Heart left ventricle (tissue), 16 donors: Measurements from ENCODE around the gene AXIN1. TPM values are rescaled to one million over a fixed set of nuclear protein-coding genes. Genes with fewer than 3 reads are reported as not detected.
"Not testable (repeated sequence)": the region's sequence is repeated elsewhere in the genome, so short reads cannot be mapped to it uniquely, and the experiment has no call there.

Experiments used
- ATAC-seq, 4 donors: fragments of 200-7000 bp; cut with Tn5 transposase; one replicate each; pipeline ENCODE4 v1.9.1; 2020 to 2022; ENCODE audit warnings: moderate library complexity in 4 of 4, mild to moderate bottlenecking in 3 of 4, moderate number of reproducible peaks in 1 of 4
- DNase-seq, 5 donors: peaks; one replicate each; pipeline ENCODE4 v3.0.0-alpha.2; 2020
- H3K27ac ChIP-seq, 12 donors: fragments of 200-600 bp; sonication (generic) in 4 of 12; one replicate each; pipeline versions ENCODE4 v1.5.0 to v1.8.0; 2016 to 2022; ENCODE audit warnings: mild to moderate bottlenecking in 2 of 12
- H3K27me3 ChIP-seq, 9 donors: fragments of 200-600 bp; sonication (generic) in 2 of 9; one replicate each; pipeline versions ENCODE4 v1.5.1 to v1.8.0; 2016 to 2022; ENCODE audit warnings: mild to moderate bottlenecking in 3 of 9
- H3K36me3 ChIP-seq, 9 donors: fragments of 200-600 bp; sonication (generic) in 2 of 9; one replicate each; pipeline versions ENCODE4 v1.5.0 to v1.8.0; 2018 to 2022; ENCODE audit warnings: mild to moderate bottlenecking in 2 of 9
- H3K4me1 ChIP-seq, 12 donors: fragments of 200-600 bp; sonication (generic) in 4 of 12; one replicate each; pipeline versions ENCODE4 v1.5.0 to v1.8.0; 2016 to 2022; ENCODE audit warnings: mild to moderate bottlenecking in 3 of 12
- H3K4me3 ChIP-seq, 12 donors: fragments of 200-600 bp; sonication (generic) in 4 of 12; one replicate each; pipeline versions ENCODE4 v1.5.0 to v1.8.0; 2017 to 2022; ENCODE audit warnings: mild to moderate bottlenecking in 9 of 12, moderate library complexity in 4 of 12
- H3K9me3 ChIP-seq, 12 donors: fragments of 200-600 bp; sonication (generic) in 4 of 12; one replicate each; pipeline versions ENCODE4 v1.5.0 to v1.8.0; 2016 to 2022; ENCODE audit warnings: mild to moderate bottlenecking in 1 of 12
- POLR2A ChIP-seq, 2 donors: fragments of 450-650 bp; IDR thresholded peaks; one replicate each; pipeline ENCODE4 v1.6.1; 2017; ENCODE audit warnings: antibody characterized with exemption in 2 of 2, mild to moderate bottlenecking in 2 of 2, moderate library complexity in 2 of 2
- WGBS, 4 donors: extraction: QIAGEN DNeasy Blood & Tissue Kit in 2 of 4; methylation state at CpG; one replicate each; pipeline versions ENCODE4 v1.1.5 to v1.1.7; 2013 to 2018; 5-methylcytosine and 5-hydroxymethylcytosine counted together
- intact Hi-C, 10 donors: fragments of 100-400 bp; cut with DNase I; formaldehyde crosslinking; loops; one replicate each; pipeline versions ENCODE4 v1.11.1 to v1.14.2; 2022
- polyA plus RNA-seq, 2 donors: library from polyadenylated mRNA; stranded (reverse); fragments of 200-250 nt; gene quantifications; one replicate each; pipeline ENCODE4 v1.2.3, GENCODE V29; 2013
- total RNA-seq, 9 donors: library from RNA; depleted of rRNA in 2 of 9; stranded (reverse); fragments of >200 nt in 2 of 9; fragmentation: NEBNext Ultra II Directional in 3 of 9; extraction: Animal tissue kit (Norgen Biotek cat#: 25700) in 3 of 9; gene quantifications; one replicate each; pipeline versions ENCODE4 v1.1.0 to v1.2.4, GENCODE V29; 2016 to 2023
- TF ChIP-seq, protein P1 (sequence below), 12 donors: fragments of 200-600 bp; sonication (generic) in 4 of 12; IDR thresholded peaks; one replicate each; pipeline versions ENCODE4 v1.5.0 to v1.8.0; 2018 to 2022; ENCODE audit warnings: antibody characterized with exemption in 12 of 12, mild to moderate bottlenecking in 5 of 12
- donor health status: ischemic (EF 13 %, LVEDD 7.1; RV severe dilation, severe dysfunction).
- donor health status: healthy with polysubstance abuse.
- donor health status: DM: no; HTN: yes; CAD: no.
- donor health status: DM: no; HTN: no; CAD: no.
- donor health status: ischemic (EF 25% LVEDD 6.9; RV normal size, moderate dysfunction).
- donor health status: ischemic (EF 25% LVEDD 5.7; RV mildly dilated, moderate dysfunction).
- donor health status: healthy.
- donor health status: DM: yes; HTN: yes; CAD: no.
- donor health status: ischemic (EF 35%, LVEDD 5.7; RV mildly dilated, moderate dysfunction).
- donor health status: nonischemic (EF 11% LVEDD 7.7; RV severe dilation, severe dysfunction).
- donor health status: DM: yes; HTN: yes; CAD: no.
- donor health status: PGD.
- donor health status: ischemic (EF 29% LVEDD 5.4; RV normal size, mild dysfunction).
- donor health status: nonischemic (EF 23%, LVEDD 6.1; RV moderate dilation, normal function).

AXIN1 gene
- total and polyA plus RNA-seq, 11 donors, result 6.8 to 32.0 (median 11.6) TPM

GRCh38 chr16:353404-354290 is 1.1 kb upstream of the AXIN1 start:
- DNase-seq, result peak in 1 of 5 donors; percentile 70
- no peaks in the 10 kb centered on the region for H3K9me3 ChIP-seq
- ATAC-seq, result peak in 1 of 4 donors; percentile 4
- H3K4me3 ChIP-seq, result peak overlapping the region; percentile 6 to 84 (median 53)
- no peaks in the 10 kb centered on the region for H3K27me3 ChIP-seq
- 64 to 92% (median 69%) methylated on average over 16 to 25 of the region's 25 CpGs for WGBS, 4 donors
- no peak for TF ChIP-seq POLR2A (IDR thresholded peaks at IDR 0.05)
- TF ChIP-seq, protein P1, sequence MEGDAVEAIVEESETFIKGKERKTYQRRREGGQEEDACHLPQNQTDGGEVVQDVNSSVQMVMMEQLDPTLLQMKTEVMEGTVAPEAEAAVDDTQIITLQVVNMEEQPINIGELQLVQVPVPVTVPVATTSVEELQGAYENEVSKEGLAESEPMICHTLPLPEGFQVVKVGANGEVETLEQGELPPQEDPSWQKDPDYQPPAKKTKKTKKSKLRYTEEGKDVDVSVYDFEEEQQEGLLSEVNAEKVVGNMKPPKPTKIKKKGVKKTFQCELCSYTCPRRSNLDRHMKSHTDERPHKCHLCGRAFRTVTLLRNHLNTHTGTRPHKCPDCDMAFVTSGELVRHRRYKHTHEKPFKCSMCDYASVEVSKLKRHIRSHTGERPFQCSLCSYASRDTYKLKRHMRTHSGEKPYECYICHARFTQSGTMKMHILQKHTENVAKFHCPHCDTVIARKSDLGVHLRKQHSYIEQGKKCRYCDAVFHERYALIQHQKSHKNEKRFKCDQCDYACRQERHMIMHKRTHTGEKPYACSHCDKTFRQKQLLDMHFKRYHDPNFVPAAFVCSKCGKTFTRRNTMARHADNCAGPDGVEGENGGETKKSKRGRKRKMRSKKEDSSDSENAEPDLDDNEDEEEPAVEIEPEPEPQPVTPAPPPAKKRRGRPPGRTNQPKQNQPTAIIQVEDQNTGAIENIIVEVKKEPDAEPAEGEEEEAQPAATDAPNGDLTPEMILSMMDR (IDR thresholded peaks at IDR 0.05), result no peak
- H3K36me3 ChIP-seq, result peaks cover 0 to 8% (median 0%) of the 10 kb centered on the region in 9 donors
- H3K27ac ChIP-seq, result peak overlapping the region in 11 of 12 donors; percentile 23 to 86 (median 56)
- intact Hi-C loops, result loop anchor here in 9 of 10 donors (2.0 to 10.0 kb wide), 5 partner anchors 116 to 129 kb away; partner anchors contain the start of genes LUC7L (in 4 of the 9) and FAM234A (in 3 of the 9)
- H3K4me1 ChIP-seq, result peaks cover 0 to 25% (median 9%) of the 10 kb centered on the region in 12 donors

GRCh38 chr16:351804-352520 is 561 bp downstream of the AXIN1 start:
- 0 to 1% (median 0%) methylated on average over 22 to 95 of the region's 95 CpGs for WGBS, 4 donors
- H3K27ac ChIP-seq, result peak overlapping the region in 11 of 12 donors; percentile 22 to 74 (median 57)
- no peaks in the 10 kb centered on the region for H3K9me3 ChIP-seq
- H3K4me1 ChIP-seq, result peaks cover 0 to 36% (median 9%) of the 10 kb centered on the region in 12 donors
- H3K4me3 ChIP-seq, result peak overlapping the region; percentile 42 to 84 (median 70)
- intact Hi-C loops, result loop anchor here in 9 of 10 donors (2.0 to 10.0 kb wide), 5 partner anchors 115 to 127 kb away; partner anchors contain the start of genes LUC7L (in 4 of the 9) and FAM234A (in 3 of the 9)
- DNase-seq, result peak in 2 of 5 donors; percentile 46 to 52
- ATAC-seq, result no peak
- H3K27me3 ChIP-seq, result no peaks in the 10 kb centered on the region
- TF ChIP-seq POLR2A (IDR thresholded peaks at IDR 0.05), result no peak
- H3K36me3 ChIP-seq, result peaks cover 0 to 15% (median 0%) of the 10 kb centered on the region in 9 donors

DNA sequence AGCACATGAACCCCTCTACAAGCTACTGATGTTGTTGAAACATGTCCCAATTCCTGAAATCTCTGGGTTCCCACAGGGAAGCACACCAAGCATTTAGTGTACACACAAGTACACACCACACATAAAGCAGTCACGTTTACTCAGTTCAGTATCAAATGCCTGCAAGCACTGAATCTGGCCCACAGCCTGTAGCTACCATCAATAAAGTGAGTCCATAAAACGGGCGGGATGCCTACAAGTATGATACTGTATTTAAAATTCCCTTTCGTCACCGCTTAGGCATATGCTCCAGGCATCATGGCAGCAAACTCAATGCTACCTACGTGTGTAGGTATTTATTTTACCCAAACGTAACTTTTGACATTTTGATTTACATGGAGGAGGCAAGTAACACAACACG is 2.3 kb downstream of the AXIN1 start:
- intact Hi-C loops, result loop anchor here in 7 of 10 donors (5.0 to 10.0 kb wide), 4 partner anchors 113 to 125 kb away; partner anchors contain the start of genes LUC7L (in 4 of the 7) and FAM234A (in 1 of the 7)
- Histone ChIP-seq H3K4me3 (no peak overlapping the region), H3K27me3 (no peaks in the 10 kb centered on the region), H3K27ac (no peak overlapping the region), H3K36me3 (peaks cover 0 to 32% (median 14%) of the 10 kb centered on the region in 9 donors), H3K9me3 (no peaks in the 10 kb centered on the region), H3K4me1 (peaks cover 0 to 36% (median 9%) of the 10 kb centered on the region in 12 donors)
- no peak for ATAC-seq
- TF ChIP-seq POLR2A (IDR thresholded peaks at IDR 0.05), result no peak
- TF ChIP-seq, protein P1 (IDR thresholded peaks at IDR 0.05), result no peak
- DNase-seq, result no peak
- 85 to 93% (median 91%) methylated on average over 8 of the region's 8 CpGs for WGBS, 4 donors

- H3K36me3 ChIP-seq, result peaks cover 0 to 42% (median 23%) of the 10 kb centered on the region in 9 donors
- no peak overlapping the region for H3K4me3 ChIP-seq
- peaks cover 0 to 36% (median 9%) of the 10 kb centered on the region in 12 donors for H3K4me1 ChIP-seq
- ATAC-seq (no peak), DNase-seq (no peak)
- intact Hi-C loops, result loop anchor here in 2 of 10 donors (5.0 to 10.0 kb wide), 2 partner anchors 62 to 104 kb away; no protein-coding TSS in a partner anchor
- WGBS, 4 donors, result 89 to 94% (median 90%) methylated on average over 7 of the region's 7 CpGs
- H3K27me3 ChIP-seq, result no peaks in the 10 kb centered on the region
- no peak for TF ChIP-seq POLR2A (IDR thresholded peaks at IDR 0.05)
- TF ChIP-seq, protein P1 (IDR thresholded peaks at IDR 0.05), result no peak
- no peak overlapping the region for H3K27ac ChIP-seq
- H3K9me3 ChIP-seq, result no peaks in the 10 kb centered on the region
Measured at GRCh38 chr16:349211-349610, 3.3 kb downstream of the AXIN1 start.

- H3K36me3 ChIP-seq, result peaks cover 0 to 49% (median 24%) of the 10 kb centered on the region in 9 donors
- not testable (repeated sequence) for ATAC-seq, DNase-seq, H3K27me3 ChIP-seq, H3K9me3 ChIP-seq, H3K4me3 ChIP-seq, H3K27ac ChIP-seq
- WGBS, 4 donors, result 91 to 97% (median 95%) methylated on average over 10 of the region's 10 CpGs
- intact Hi-C loops, result loop anchor here in 2 of 10 donors (5.0 to 10.0 kb wide), 2 partner anchors 61 to 104 kb away; no protein-coding TSS in a partner anchor
- H3K4me1 ChIP-seq, result peaks cover 0 to 34% (median 8%) of the 10 kb centered on the region in 12 donors
Measured at GRCh38 chr16:348495-348894, 4.0 kb downstream of the AXIN1 start.
